Osteocyte (in vitro differentiated cells): ENCODE results near the gene NR2F1-AS1. TPM values are rescaled to one million over a fixed set of nuclear protein-coding genes. Genes with fewer than 3 reads are reported as not detected.

Source experiments
- DNase-seq: peaks from one replicate; pipeline ENCODE4 v3.0.0; 2021; ENCODE audit warnings: mixed read lengths; ENCODE audit not compliant: unreplicated experiment; ENCODE audit errors: extremely low spot score
- H3K27ac Mint-ChIP-seq: one replicate; pipeline ENCODE4 v1.8.0; 2021; ENCODE audit warnings: mild to moderate bottlenecking, mixed read lengths; ENCODE audit not compliant: unreplicated experiment
- H3K27me3 Mint-ChIP-seq: one replicate; pipeline ENCODE4 v1.8.0; 2021; ENCODE audit warnings: mixed read lengths; ENCODE audit not compliant: unreplicated experiment
- H3K36me3 Mint-ChIP-seq: one replicate; pipeline ENCODE4 v1.8.0; 2021; ENCODE audit warnings: mixed read lengths; ENCODE audit not compliant: unreplicated experiment
- H3K4me1 Mint-ChIP-seq: one replicate; pipeline ENCODE4 v1.8.0; 2021; ENCODE audit warnings: mixed read lengths; ENCODE audit not compliant: unreplicated experiment
- H3K4me3 Mint-ChIP-seq: one replicate; pipeline ENCODE4 v1.8.0; 2021; ENCODE audit warnings: mild to moderate bottlenecking, moderate library complexity, mixed read lengths; ENCODE audit not compliant: unreplicated experiment
- H3K9me3 Mint-ChIP-seq: one replicate; pipeline ENCODE4 v1.8.0; 2021; ENCODE audit warnings: mixed read lengths; ENCODE audit not compliant: unreplicated experiment
- total RNA-seq: library from RNA; stranded (reverse); gene quantifications from 2 replicates; pipeline ENCODE4 v1.2.1, GENCODE V29; 2021
- TF ChIP-seq, protein P1 (sequence below): fragments of 200-600 bp; sonication (generic); IDR thresholded peaks from 2 replicates; pipeline ENCODE4 v1.5.0; 2021; ENCODE audit warnings: antibody characterized with exemption, mild to moderate bottlenecking, moderate library complexity

The NR2F1-AS1 gene
- total RNA-seq, 1 donor from 2014 or later: 40.9 TPM

DNA sequence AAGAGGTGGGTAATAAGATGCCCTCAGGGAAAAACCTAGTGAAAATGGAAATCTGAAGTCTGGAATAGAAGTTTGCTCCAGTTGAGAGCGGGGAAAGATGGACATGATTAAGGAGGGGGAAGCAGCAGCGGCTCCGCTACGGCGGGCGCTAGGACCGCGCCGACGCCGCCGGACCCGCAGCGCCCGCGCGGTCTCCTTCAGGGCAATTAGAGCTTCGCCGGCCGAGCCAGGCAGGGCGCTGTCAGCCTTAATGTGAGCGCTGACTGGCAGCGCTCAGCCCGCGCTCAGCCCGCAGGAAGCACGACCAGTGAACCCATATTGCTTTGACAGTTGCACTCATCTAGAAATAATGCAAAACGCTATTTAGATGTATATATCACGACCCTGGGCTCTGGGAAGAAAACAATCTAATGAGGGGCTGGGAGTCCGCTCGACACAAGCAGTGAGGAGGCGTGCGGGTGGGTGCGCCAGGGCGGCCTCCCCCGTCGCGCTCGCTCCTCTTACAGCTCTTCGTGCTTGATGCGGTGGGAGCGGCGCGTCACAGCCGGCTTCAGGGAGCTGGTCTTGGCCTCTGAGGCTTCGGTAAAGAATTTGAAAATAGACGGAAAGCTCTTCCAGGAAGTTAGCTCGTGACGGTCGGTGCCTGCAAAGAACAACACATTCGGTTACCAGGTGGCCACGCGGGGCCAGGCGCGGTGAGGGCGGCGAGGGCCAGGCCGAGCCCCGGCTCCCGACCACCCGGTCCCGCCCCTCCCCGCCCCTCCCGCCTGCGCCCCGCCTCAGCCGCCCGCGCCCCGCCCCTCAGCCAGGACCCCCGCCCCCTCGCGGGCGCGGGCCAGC is 39.7 kb upstream of the NR2F1-AS1 start:
- Mint-ChIP-seq H3K4me1 (peaks cover 11% of the 10 kb centered on the region), H3K27me3 (no peaks in the 10 kb centered on the region), H3K36me3 (peaks cover 11% of the 10 kb centered on the region), H3K4me3 (peak overlapping the region; percentile 93), H3K9me3 (no peaks in the 10 kb centered on the region), H3K27ac (peak overlapping the region; percentile 97)
- TF ChIP-seq, protein P1, sequence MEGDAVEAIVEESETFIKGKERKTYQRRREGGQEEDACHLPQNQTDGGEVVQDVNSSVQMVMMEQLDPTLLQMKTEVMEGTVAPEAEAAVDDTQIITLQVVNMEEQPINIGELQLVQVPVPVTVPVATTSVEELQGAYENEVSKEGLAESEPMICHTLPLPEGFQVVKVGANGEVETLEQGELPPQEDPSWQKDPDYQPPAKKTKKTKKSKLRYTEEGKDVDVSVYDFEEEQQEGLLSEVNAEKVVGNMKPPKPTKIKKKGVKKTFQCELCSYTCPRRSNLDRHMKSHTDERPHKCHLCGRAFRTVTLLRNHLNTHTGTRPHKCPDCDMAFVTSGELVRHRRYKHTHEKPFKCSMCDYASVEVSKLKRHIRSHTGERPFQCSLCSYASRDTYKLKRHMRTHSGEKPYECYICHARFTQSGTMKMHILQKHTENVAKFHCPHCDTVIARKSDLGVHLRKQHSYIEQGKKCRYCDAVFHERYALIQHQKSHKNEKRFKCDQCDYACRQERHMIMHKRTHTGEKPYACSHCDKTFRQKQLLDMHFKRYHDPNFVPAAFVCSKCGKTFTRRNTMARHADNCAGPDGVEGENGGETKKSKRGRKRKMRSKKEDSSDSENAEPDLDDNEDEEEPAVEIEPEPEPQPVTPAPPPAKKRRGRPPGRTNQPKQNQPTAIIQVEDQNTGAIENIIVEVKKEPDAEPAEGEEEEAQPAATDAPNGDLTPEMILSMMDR: peak; percentile 40
- peak; percentile 89 for DNase-seq

DNA sequence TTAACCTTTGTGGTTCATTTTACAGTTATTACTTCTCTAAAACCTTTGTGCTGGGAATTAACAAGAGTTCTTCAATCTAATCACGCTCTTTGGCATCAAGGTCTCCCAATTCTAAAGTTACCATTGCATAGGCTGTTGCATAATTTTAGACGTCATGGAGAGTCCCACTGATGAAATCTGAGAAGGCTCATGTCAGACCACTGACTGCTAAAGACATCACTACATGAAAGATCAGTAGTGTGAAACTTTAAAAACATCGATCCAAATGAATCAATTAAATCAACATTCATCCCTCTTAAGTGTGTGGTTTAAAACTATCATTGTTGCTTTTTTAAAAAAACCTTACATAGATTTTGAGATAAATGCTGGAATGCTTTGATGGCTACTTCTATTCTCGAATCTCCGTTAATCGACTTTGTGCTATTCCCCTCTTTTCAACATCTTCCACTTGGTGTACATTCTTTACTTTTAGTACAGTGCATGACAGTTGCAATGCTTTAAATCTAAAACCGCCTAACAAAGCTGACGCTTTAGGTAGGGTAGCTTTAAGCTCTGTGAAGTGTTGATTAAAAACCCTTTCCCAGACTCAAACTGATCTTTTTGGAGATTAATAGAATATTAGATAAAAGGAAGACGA is 35.6 kb upstream of the NR2F1-AS1 start:
- Mint-ChIP-seq H3K9me3 (no peaks in the 10 kb centered on the region), H3K27me3 (peaks cover 10% of the 10 kb centered on the region), H3K4me3 (no peak overlapping the region), H3K4me1 (peaks cover 27% of the 10 kb centered on the region), H3K36me3 (peaks cover 18% of the 10 kb centered on the region), H3K27ac (no peak overlapping the region)
- DNase-seq: no peak
- TF ChIP-seq, protein P1: no peak

DNA sequence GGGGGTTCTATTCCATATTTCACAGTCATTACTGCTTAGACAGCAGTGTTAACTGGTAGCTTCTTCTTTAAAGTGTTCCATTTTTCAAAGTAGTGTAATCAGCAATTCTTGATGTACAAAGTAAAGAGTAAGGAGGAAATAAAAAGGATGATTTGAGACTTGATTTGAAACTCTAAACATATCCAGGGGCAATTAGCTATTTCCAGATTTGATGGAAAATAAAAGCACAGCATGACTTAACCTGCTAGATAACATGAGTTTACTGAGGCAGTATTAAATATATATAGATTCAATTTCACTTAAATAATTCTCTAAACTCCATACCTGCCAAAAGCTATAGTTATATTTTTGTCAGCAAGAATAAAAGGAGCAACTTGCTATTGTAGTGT is 31.8 kb upstream of the NR2F1-AS1 start:
- peaks cover 23% of the 10 kb centered on the region for H3K4me1 Mint-ChIP-seq
- TF ChIP-seq, protein P1: no peak
- no peak overlapping the region for H3K27ac Mint-ChIP-seq
- no peak for DNase-seq
- peaks cover 21% of the 10 kb centered on the region for H3K36me3 Mint-ChIP-seq
- peak overlapping the region; percentile 36 for H3K4me3 Mint-ChIP-seq
- H3K9me3 Mint-ChIP-seq: no peaks in the 10 kb centered on the region
- H3K27me3 Mint-ChIP-seq: peaks cover 38% of the 10 kb centered on the region

DNA sequence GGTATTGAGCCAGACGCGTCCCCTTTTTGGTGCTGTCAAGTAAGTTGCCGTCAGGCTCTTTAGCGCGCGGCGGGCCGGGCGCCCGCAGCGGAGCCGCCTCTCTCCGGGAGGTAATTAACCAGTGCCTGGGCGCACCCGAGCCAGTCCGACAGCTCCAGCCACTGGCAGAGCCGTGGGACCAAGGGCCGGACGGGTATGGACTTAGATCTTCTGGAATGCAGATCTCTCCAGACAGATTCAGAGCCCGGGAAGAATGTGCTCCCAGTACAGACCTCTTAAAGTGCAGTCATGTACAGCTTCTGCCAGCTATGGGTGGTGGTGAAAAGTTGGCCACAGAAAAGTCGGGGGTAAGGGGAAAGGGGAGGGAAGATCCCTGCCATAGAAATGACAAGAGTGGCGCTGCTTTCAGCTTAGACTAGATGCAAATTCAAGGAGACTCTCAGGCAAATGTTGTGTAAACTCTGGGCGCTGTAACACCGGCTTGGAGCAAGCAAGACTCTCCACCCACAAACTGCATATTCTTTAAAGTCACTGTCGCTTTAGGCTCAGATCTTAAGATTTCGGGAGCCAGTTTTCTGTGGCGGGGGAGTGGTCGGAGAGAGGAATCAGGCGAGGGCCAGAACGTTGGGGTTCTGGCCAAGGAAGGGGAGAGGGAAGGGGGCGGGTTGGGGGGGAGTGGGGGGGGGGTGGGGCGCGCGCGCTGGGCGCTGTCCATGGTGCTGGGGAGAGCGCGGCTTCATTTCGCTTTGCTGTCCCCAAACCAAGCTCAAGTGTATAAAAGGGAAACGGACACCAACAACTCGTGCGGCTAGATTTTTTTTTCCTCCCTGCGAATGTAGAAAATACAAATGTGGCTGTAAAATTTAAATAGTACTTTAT is 31.2 kb upstream of the NR2F1-AS1 start:
- Mint-ChIP-seq H3K4me3 (peak overlapping the region; percentile 64), H3K27ac (peak overlapping the region; percentile 33), H3K27me3 (peaks cover 38% of the 10 kb centered on the region), H3K36me3 (peaks cover 21% of the 10 kb centered on the region), H3K4me1 (peaks cover 30% of the 10 kb centered on the region), H3K9me3 (no peaks in the 10 kb centered on the region)
- TF ChIP-seq, protein P1: no peak
- no peak for DNase-seq
